Erythroblast (primary cell): ENCODE measurements around the gene PRKD1.

Experiments used
- GATA1 ChIP-seq: IDR thresholded peaks from 2 replicates; pipeline ENCODE4 v1.6.1; 2011; ENCODE audit warnings: low read depth, mild to moderate bottlenecking, control low read depth, low read length, moderate library complexity
- POLR2A ChIP-seq: IDR thresholded peaks from 2 replicates; pipeline ENCODE4 v1.6.1; 2011; ENCODE audit warnings: mild to moderate bottlenecking, low read length

- no peak for TF ChIP-seq POLR2A
- TF ChIP-seq GATA1, result no peak
These were observed 347.8 kb downstream of the PRKD1 start for GRCh38 chr14:29579838-29580237.
